ENCODE measurements around the gene GATAD2B.

GATAD2B gene

DNA sequence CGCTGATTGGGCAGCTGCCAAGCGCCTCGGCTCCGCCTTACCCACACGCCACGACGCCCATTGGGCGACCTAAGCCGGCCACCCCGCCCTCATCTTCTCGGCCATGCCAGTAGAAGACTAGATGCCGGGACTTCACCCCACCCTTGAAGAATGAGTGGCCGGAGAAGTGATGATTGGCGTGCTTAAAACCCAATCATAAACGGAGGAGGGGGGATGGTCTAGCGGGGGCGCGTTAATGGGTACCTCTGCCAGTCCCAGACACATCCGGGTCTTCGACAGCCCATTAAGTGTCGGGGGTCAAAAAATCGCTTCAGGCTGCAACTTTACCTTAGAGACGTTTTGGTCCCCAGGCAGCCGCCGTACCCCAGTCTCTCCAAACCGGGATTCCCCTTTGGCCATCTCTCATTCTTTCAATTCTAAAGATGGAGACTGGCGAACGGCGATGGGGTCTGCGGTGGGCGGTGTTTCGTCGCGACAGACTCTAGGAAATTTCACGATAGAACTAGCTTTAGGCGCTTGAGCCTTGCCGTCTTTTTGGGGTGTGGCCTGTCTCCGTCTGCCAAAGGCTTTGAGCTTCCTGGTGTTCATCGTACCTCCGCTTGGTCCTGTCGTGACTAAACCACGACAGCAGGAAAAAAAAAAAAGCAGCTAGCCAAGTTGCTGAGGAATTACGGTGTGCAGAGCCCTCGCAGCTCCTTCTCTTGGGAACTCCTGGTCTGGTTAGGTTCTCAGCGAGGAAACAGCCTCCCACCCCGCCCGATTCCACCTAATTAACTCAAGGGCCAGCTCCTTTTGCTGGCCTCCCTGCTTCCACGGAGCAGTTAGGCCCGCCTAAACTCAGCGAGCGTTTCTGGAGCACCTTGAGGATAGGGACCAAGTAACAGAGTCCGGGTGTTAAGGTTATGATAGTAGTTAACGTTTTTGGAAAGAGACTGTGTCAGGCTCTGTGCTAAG is at the start of gene GATAD2B:
Gene GATAD2B (minus strand): TSS at position 1 of the 954 bp plus-strand sequence. CDS start 94,625 bp downstream, outside the sequence.
- no peaks in the 10 kb centered on the region for H3K9me3 ChIP-seq (ENCODE audit: insufficient read depth, low read length)
- peak; percentile 100 for DNase-seq (ENCODE audit: low read depth, low spot score)
- peak within 1 kb of the TSS; percentile 94 for H3K9ac ChIP-seq (ENCODE audit: insufficient read length, low read depth)
- no peak for TF ChIP-seq YY1 (IDR thresholded peaks at IDR 0.05; ENCODE audit: insufficient read depth, insufficient read length)
- TF ChIP-seq SUZ12 (IDR thresholded peaks at IDR 0.05; ENCODE audit: extremely low read depth, insufficient read depth, insufficient read length) = no peak
- no peak for TF ChIP-seq ZNF274 (IDR thresholded peaks at IDR 0.05; ENCODE audit: low read depth, low read length)
- peaks cover 4% of the 10 kb centered on the region for H3K4me1 ChIP-seq (ENCODE audit: insufficient read depth, insufficient read length)
- H3K36me3 ChIP-seq (ENCODE audit: insufficient read depth, insufficient read length, low read length) = peaks cover 12% of the 10 kb centered on the region
- no peaks in the 10 kb centered on the region for H3K27me3 ChIP-seq (ENCODE audit: insufficient read depth, insufficient read length)
- peak within 1 kb of the TSS; percentile 81 for H3K4me3 ChIP-seq (ENCODE audit: insufficient read length, low read depth)

DNA sequence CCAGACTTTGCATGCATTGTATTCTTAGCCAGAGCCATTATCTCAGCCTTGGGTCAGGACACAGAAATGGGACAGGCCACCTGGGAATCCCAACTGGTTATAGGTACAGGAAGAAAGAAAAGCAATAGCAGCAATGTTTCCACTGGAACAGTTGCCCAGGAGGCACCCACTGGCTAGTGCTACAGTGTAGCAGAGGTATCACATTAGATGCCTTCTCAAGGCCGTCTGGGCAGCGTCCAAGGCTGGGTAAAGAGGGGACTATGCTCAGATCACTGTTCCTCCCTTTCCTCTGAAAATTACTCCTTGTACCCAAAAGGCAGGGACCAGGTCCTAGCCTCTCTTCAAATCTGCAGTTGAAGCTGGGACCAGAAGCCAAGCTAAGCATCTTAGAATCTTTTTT is 47.6 kb upstream of the GATAD2B start:
- Histone ChIP-seq H3K27me3 (ENCODE audit: insufficient read depth, insufficient read length) (no peaks in the 10 kb centered on the region), H3K4me3 (ENCODE audit: insufficient read length, low read depth) (no peak overlapping the region), H3K36me3 (ENCODE audit: insufficient read depth, insufficient read length, low read length) (peaks cover 34% of the 10 kb centered on the region), H3K4me1 (ENCODE audit: insufficient read depth, insufficient read length) (peaks cover 3% of the 10 kb centered on the region), H3K9ac (ENCODE audit: insufficient read length, low read depth) (no peak overlapping the region), H3K9me3 (ENCODE audit: insufficient read depth, low read length) (no peaks in the 10 kb centered on the region)
- TF ChIP-seq YY1 (IDR thresholded peaks at IDR 0.05; ENCODE audit: insufficient read depth, insufficient read length) = no peak
- no peak for DNase-seq (ENCODE audit: low read depth, low spot score)

DNA sequence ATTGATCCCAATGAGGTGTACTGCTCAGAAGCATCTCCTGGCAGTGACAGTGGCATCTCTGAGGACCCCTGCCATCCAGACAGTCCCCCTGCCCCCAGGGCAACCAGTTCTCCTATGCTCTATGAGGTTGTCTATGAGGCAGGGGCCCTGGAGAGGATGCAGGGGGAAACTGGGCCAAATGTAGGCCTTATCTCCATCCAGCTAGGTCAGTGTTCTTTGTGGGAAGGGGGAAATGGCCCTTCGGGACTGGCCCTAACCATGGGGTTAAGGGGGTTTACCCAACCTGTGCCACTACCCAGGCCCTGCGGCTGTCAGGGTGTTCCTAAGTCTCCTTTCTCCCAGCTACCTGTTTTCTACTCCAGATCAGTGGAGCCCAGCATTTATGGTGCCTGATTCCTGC is 46.2 kb upstream of the GATAD2B start:
- TF ChIP-seq ZNF274 (IDR thresholded peaks at IDR 0.05; ENCODE audit: low read depth, low read length) = no peak
- no peak for TF ChIP-seq SUZ12 (IDR thresholded peaks at IDR 0.05; ENCODE audit: extremely low read depth, insufficient read depth, insufficient read length)
- TF ChIP-seq YY1 (IDR thresholded peaks at IDR 0.05; ENCODE audit: insufficient read depth, insufficient read length) = no peak
- DNase-seq (ENCODE audit: low read depth, low spot score) = no peak
- H3K4me3 ChIP-seq (ENCODE audit: insufficient read length, low read depth) = no peak overlapping the region
- H3K9me3 ChIP-seq (ENCODE audit: insufficient read depth, low read length) = no peaks in the 10 kb centered on the region
- H3K4me1 ChIP-seq (ENCODE audit: insufficient read depth, insufficient read length) = peaks cover 3% of the 10 kb centered on the region
- no peaks in the 10 kb centered on the region for H3K27me3 ChIP-seq (ENCODE audit: insufficient read depth, insufficient read length)
- H3K36me3 ChIP-seq (ENCODE audit: insufficient read depth, insufficient read length, low read length) = peaks cover 22% of the 10 kb centered on the region
- H3K9ac ChIP-seq (ENCODE audit: insufficient read length, low read depth) = no peak overlapping the region

DNA sequence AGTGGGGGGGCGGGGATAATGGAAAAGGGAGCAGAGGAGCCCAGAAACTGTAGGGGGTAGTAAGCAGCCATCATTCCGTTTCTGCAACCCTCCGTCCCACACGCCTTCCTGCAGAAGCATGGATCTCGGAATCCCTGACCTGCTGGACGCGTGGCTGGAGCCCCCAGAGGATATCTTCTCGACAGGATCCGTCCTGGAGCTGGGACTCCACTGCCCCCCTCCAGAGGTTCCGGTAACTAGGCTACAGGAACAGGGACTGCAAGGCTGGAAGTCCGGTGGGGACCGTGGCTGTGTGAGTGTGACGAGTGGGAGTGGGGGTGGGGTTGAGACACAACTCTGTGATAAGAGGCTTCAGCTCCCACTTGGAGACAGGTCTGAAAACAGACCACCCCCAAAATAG is 45.6 kb upstream of the GATAD2B start:
- Histone ChIP-seq H3K27me3 (ENCODE audit: insufficient read depth, insufficient read length) (no peaks in the 10 kb centered on the region), H3K9ac (ENCODE audit: insufficient read length, low read depth) (peak overlapping the region; percentile 83), H3K9me3 (ENCODE audit: insufficient read depth, low read length) (no peaks in the 10 kb centered on the region), H3K4me3 (ENCODE audit: insufficient read length, low read depth) (peak overlapping the region; percentile 83), H3K36me3 (ENCODE audit: insufficient read depth, insufficient read length, low read length) (peaks cover 16% of the 10 kb centered on the region), H3K4me1 (ENCODE audit: insufficient read depth, insufficient read length) (peaks cover 3% of the 10 kb centered on the region)
- DNase-seq (ENCODE audit: low read depth, low spot score) = no peak
- TF ChIP-seq ZNF274 (IDR thresholded peaks at IDR 0.05; ENCODE audit: low read depth, low read length) (no peak), YY1 (IDR thresholded peaks at IDR 0.05; ENCODE audit: insufficient read depth, insufficient read length) (no peak), SUZ12 (IDR thresholded peaks at IDR 0.05; ENCODE audit: extremely low read depth, insufficient read depth, insufficient read length) (no peak)

- DNase-seq (ENCODE audit: low read depth, low spot score) = no peak
- H3K27me3 ChIP-seq (ENCODE audit: insufficient read depth, insufficient read length) = no peaks in the 10 kb centered on the region
- no peaks in the 10 kb centered on the region for H3K9me3 ChIP-seq (ENCODE audit: insufficient read depth, low read length)
- peaks cover 3% of the 10 kb centered on the region for H3K4me1 ChIP-seq (ENCODE audit: insufficient read depth, insufficient read length)
- peak overlapping the region; percentile 83 for H3K4me3 ChIP-seq (ENCODE audit: insufficient read length, low read depth)
- H3K36me3 ChIP-seq (ENCODE audit: insufficient read depth, insufficient read length, low read length) = peaks cover 12% of the 10 kb centered on the region
- peak overlapping the region; percentile 83 for H3K9ac ChIP-seq (ENCODE audit: insufficient read length, low read depth)
- TF ChIP-seq YY1 (IDR thresholded peaks at IDR 0.05; ENCODE audit: insufficient read depth, insufficient read length) = no peak
- no peak for TF ChIP-seq SUZ12 (IDR thresholded peaks at IDR 0.05; ENCODE audit: extremely low read depth, insufficient read depth, insufficient read length)
- no peak for TF ChIP-seq ZNF274 (IDR thresholded peaks at IDR 0.05; ENCODE audit: low read depth, low read length)
These were observed 45.2 kb upstream of the GATAD2B start for GRCh38 chr1:153968000-153968363.

GRCh38 chr1:153967107-153967999 is 44.6 kb upstream of the GATAD2B start, which contains the start of gene CREB3L4:
TSS of gene CREB3L4 (plus strand) at chr1:153967902. CDS start at chr1:153968526, 624 bp downstream.
- H3K9ac ChIP-seq (ENCODE audit: insufficient read length, low read depth) = peak within 1 kb of the TSS; percentile 98
- H3K27me3 ChIP-seq (ENCODE audit: insufficient read depth, insufficient read length) = no peaks in the 10 kb centered on the region
- peak within 1 kb of the TSS; percentile 83 for H3K4me3 ChIP-seq (ENCODE audit: insufficient read length, low read depth)
- H3K36me3 ChIP-seq (ENCODE audit: insufficient read depth, insufficient read length, low read length) = peaks cover 7% of the 10 kb centered on the region
- H3K9me3 ChIP-seq (ENCODE audit: insufficient read depth, low read length) = no peaks in the 10 kb centered on the region
- peaks cover 4% of the 10 kb centered on the region for H3K4me1 ChIP-seq (ENCODE audit: insufficient read depth, insufficient read length)
- DNase-seq (ENCODE audit: low read depth, low spot score) = peak; percentile 99
- no peak for TF ChIP-seq SUZ12 (IDR thresholded peaks at IDR 0.05; ENCODE audit: extremely low read depth, insufficient read depth, insufficient read length)
- TF ChIP-seq YY1 (IDR thresholded peaks at IDR 0.05; ENCODE audit: insufficient read depth, insufficient read length) = peak; percentile 40
- TF ChIP-seq ZNF274 (IDR thresholded peaks at IDR 0.05; ENCODE audit: low read depth, low read length) = no peak

All from NT2/D1 (cell line).